ENCODE results near the gene PMVK.

DNA sequence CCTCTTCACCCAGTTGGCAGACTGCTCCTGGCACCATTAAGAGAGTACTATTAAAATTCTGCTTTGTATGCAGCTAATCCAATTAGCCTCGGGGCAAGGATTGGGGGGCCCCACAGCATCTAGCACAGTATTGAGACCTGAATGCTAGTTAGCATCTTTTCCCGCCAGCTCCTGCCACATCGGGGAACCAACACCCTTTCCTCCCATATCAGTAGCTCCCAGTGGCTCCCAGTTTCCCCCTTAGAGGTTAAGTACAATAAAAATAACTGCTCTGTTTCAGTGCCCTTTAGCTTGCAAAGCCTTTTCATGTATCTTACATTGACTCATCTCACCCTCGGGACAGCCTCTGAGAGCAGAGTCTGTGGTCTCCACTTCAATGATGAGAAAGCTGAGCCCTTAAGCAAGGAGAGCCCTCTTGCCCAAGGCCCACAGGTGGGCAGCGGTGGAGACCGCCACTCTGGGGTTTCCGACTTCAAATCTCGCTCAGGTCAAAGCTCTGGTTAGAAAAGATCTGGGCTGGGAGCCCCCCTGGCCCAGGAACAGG is 4.2 kb upstream of the PMVK start:
- TF ChIP-seq POLR2AphosphoS5 (IDR thresholded peaks at IDR 0.05; ENCODE audit: low read depth, low read length), result no peak
- no peak for TF ChIP-seq SIN3A (IDR thresholded peaks at IDR 0.05; ENCODE audit: borderline replicate concordance, insufficient read depth, low read length)
- no peak for TF ChIP-seq REST (IDR thresholded peaks at IDR 0.05; ENCODE audit: insufficient read depth in 1 of 2, low read depth in 2 of 2, low read length in 2 of 2)

Data from PFSK-1 (cell line).